WERI-Rb-1 (cell line): ENCODE results near the gene FAM20C.
A peak's percentile ranks its signal among the peaks of the same experiment; 100 is the strongest.

ENCODE experiments used
- DNase-seq: peaks from one replicate; pipeline ENCODE4 v3.0.0-alpha.2; 2020
- H3K27ac ChIP-seq: fragments of 250-450 bp; sonication (Bioruptor Pico); 2 replicates; pipeline ENCODE4 v1.5.1; 2020; ENCODE audit warnings: mild to moderate bottlenecking, moderate library complexity
- H3K27me3 ChIP-seq: fragments of 250-450 bp; sonication (Bioruptor Pico); 2 replicates; pipeline ENCODE4 v1.5.1; 2021; ENCODE audit warnings: mild to moderate bottlenecking, low read depth, moderate library complexity; ENCODE audit not compliant: insufficient read depth, severe bottlenecking
- H3K36me3 ChIP-seq: fragments of 250-450 bp; sonication (Bioruptor Pico); 2 replicates; pipeline ENCODE4 v1.5.1; 2020; ENCODE audit warnings: mild to moderate bottlenecking, moderate library complexity
- H3K4me3 ChIP-seq: 2 replicates; pipeline ENCODE4 v1.5.1; 2011; ENCODE audit warnings: low read depth, mild to moderate bottlenecking, control low read depth, low read length
- H3K9me3 ChIP-seq: fragments of 250-450 bp; sonication (Bioruptor Pico); 2 replicates; pipeline ENCODE4 v1.5.1; 2021; ENCODE audit warnings: mild to moderate bottlenecking, moderate library complexity; ENCODE audit not compliant: severe bottlenecking
- CTCF ChIP-seq: IDR thresholded peaks from 2 replicates; pipeline ENCODE4 v1.5.1; 2011; ENCODE audit warnings: low read depth, mild to moderate bottlenecking, control low read depth, inconsistent platforms, low read length

Gene FAM20C

GRCh38 chr7:266851-267840 is 74.8 kb downstream of the FAM20C start:
- H3K27ac ChIP-seq = no peak overlapping the region
- no peak overlapping the region for H3K4me3 ChIP-seq
- peak; percentile 98 for TF ChIP-seq CTCF
- H3K36me3 ChIP-seq = no peaks in the 10 kb centered on the region
- peaks cover 12% of the 10 kb centered on the region for H3K9me3 ChIP-seq
- DNase-seq = peak; percentile 84
- peaks cover 16% of the 10 kb centered on the region for H3K27me3 ChIP-seq

DNA sequence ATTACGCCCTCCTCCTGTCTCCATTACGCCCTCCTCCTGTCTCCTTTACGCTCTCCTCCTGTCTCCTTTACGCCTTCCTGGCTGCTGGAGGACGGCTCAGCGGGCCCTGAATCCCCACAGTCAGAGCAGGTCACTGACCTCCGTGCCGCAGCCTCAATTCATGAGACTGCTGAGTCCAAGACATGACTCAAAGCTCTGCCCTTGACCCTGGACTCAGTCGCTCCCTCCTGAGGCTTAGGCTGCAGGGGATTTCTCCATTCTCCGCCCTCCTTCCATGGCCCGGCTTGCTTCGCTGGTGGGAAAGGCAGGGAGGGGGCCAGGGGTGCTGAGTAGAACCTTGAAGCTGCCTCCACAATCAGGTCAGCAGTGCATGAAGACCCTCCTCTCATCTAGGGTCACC is 76.6 kb downstream of the FAM20C start:
- no peak overlapping the region for H3K27ac ChIP-seq
- no peaks in the 10 kb centered on the region for H3K36me3 ChIP-seq
- no peak overlapping the region for H3K4me3 ChIP-seq
- no peak for TF ChIP-seq CTCF
- H3K27me3 ChIP-seq = peaks cover 16% of the 10 kb centered on the region
- H3K9me3 ChIP-seq = peaks cover 16% of the 10 kb centered on the region
- DNase-seq = no peak

- Histone ChIP-seq H3K27ac (no peak overlapping the region), H3K9me3 (peaks cover 15% of the 10 kb centered on the region), H3K36me3 (no peaks in the 10 kb centered on the region), H3K4me3 (no peak overlapping the region), H3K27me3 (peaks cover 16% of the 10 kb centered on the region)
- DNase-seq = no peak
- no peak for TF ChIP-seq CTCF
Measured at GRCh38 chr7:269721-270120, 77.3 kb downstream of the FAM20C start.

DNA sequence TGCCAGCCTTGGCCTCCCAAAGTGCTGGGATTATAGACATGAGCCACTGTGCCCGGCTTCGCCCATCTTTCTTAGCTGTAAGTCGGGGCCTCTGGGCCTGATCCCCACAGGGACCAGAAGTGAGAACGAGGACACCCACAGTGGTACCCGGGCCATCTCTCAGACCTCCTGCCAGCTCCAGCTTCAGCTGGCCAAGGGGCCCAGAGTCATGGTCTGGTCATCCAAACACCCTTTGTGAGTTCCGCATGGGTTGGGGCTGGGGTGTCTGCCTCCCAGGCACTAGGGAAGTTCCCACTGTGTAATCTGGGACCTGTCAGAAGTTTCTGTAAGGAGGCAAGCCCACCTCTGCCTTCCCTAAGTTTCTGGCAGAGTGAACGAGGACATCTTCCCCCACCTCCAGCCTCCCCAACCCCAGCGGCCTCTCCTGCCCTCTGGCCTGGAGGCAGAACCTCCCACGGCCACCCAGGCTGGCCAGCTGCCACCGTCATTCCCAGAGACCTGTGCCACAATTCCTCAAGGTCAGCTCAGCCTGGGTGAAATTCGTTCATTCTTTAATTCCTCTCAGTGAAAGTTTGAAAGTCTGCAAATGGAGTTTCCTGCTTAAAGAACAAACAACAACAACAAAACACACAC is 78.1 kb downstream of the FAM20C start:
- Histone ChIP-seq H3K9me3 (peaks cover 16% of the 10 kb centered on the region), H3K36me3 (no peaks in the 10 kb centered on the region), H3K27me3 (peaks cover 16% of the 10 kb centered on the region), H3K27ac (no peak overlapping the region), H3K4me3 (no peak overlapping the region)
- DNase-seq = no peak
- TF ChIP-seq CTCF = no peak

- H3K9me3 ChIP-seq = peaks cover 25% of the 10 kb centered on the region
- no peaks in the 10 kb centered on the region for H3K36me3 ChIP-seq
- TF ChIP-seq CTCF = no peak
- peaks cover 16% of the 10 kb centered on the region for H3K27me3 ChIP-seq
- no peak overlapping the region for H3K27ac ChIP-seq
- no peak overlapping the region for H3K4me3 ChIP-seq
- no peak for DNase-seq
Measured at GRCh38 chr7:271266-272107, 79.1 kb downstream of the FAM20C start.
